ENCODE data around the gene DNAJB8.

DNAJB8 gene

DNA sequence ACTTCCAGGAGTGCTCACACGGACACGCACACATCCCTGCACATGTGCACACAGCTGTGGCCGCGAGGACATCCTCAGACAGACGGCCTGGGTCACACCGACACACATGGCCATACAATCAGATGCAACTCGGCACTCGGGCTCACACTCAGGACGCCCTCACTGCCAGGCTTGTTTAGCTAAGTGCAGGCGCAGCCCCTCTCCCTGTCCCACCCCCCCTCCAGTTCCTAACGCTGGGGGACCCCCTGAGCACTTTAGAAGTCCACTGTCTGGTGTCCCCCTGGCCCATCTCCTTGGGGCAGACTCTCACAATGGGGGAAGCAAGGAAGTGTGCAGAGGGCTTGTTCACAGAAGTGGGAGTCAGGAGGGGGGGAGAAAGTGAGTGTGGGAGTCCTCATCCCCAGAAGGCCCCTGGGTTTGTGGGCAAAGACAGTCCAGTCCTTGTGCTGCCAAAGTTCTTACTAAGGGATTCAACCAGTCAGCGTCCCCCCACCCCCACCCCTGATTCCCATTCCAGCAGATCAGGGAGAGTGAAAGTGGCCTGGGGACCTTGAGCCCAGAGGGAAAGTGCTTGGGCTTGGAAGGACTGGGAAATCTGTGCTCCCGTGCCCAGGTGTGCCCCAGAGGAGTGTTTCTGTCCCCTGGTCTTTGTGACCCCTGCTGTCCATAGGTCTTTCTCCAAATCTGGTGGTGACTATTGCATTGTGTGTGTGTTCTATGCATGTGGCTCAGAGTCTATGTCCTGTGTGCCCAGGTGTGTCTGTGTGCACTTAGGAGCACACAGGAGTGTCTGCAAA lies 27.1 kb upstream of the DNAJB8 start:
- no peak for DNase-seq (ENCODE audit: low read depth in 3 of 3)

DNA sequence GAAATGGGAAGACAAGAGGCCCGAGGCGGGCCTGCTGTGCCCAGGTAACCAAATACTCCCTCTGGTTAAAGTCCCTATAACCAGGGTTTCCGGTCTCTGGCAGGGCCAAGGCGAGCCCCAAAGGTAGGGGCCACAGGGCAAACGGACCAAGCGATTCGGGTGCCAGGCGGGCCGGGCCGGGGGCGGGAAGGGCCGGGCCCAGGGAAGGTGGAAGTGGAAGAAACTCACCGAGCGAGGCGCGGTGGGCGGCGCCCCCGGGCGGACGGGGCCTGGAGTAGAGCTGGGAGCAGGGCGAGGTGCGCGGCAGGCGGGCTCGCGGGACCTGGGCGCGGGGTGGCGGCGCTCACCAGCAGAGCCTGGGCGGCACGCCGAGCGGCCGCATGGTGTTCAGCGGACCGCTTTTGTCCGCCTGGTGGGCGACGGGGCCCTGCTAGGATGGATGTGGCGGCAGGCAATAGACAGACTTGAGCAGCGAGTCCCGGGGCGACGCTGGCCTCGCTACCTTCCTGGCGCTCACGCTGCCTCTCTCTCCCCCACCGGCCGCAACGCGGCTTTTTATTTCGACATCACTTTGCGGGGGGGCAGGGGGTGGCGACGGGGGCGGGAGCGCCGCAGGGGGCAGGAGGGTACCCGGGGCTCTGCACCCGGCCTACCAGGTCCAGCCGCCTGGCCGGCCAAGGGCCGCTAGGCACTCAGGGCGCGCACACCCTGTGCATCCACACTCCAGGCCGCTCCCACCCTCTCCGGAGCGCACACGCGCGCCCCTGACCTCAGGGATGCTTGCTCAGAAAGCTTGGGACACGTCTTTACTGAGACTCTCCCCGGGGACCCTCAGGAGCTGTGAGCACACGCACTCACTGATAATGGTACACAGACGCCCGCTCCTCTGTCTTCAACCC lies 26.2 kb upstream of the DNAJB8 start, which contains the start of gene GATA2:
GATA2 (minus strand) TSS at position 531 of the 899 bp plus-strand sequence. CDS start 6,170 bp downstream, outside the sequence.
- DNase-seq (ENCODE audit: low read depth in 3 of 3) = no peak

DNA sequence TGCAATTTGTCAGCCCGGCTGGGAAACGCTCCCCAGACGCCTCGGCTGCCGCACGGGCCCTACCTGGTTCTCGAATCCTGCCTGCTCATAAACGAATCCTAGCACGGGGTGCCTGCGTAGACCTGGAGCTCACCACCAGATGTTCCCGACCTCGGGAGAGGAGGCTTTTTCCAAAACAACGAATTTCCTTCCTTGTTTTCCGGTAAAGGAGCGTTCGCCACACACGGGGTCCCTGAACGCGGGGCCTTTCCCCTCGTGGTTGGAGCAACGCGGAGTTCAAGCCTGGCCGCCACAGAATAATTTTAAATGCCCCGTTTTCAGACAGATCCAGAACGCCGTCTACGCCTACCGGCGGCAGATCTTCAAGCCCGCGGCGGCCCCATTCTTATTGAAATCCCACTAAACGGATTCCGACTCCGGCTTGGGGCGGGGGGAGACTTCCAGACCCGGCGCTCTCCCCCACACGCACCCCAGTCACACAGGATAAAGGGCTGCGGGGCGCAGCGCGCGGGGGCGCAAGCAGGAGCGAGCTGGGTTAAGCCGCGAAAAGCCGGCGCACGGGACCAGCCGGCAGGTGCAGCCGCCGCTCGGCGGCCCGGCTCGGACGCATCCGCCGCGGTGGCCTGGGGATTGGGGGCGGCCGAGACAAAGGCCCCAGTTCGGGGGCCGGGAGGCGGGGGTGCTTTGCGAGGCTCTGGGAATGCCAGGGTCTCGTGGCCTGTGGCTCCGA lies 25.4 kb upstream of the DNAJB8 start:
- DNase-seq (ENCODE audit: low read depth in 3 of 3) = no peak

DNA sequence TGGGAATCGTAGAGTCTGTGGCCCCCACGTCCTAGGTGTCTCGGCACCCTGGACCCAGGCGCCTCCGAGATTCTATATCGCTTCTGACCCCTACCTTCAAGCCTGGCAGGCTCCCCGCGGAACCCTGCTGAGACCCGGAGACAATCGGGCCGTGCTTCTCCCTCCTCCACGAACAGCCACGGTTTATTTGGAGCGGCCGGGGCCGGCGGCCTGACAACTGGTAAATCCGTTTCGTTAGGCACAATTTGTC lies 24.9 kb upstream of the DNAJB8 start:
- no peak for DNase-seq (ENCODE audit: low read depth in 3 of 3)

- no peak for DNase-seq (ENCODE audit: low read depth in 3 of 3)
These were observed 24.4 kb upstream of the DNAJB8 start for GRCh38 chr3:128490915-128491690.

- DNase-seq (ENCODE audit: low read depth in 3 of 3) = no peak
These were observed 23.9 kb upstream of the DNAJB8 start for GRCh38 chr3:128490650-128490914.

GRCh38 chr3:128489927-128490649 lies 23.4 kb upstream of the DNAJB8 start:
- no peak for DNase-seq (ENCODE audit: low read depth in 3 of 3)

DNA sequence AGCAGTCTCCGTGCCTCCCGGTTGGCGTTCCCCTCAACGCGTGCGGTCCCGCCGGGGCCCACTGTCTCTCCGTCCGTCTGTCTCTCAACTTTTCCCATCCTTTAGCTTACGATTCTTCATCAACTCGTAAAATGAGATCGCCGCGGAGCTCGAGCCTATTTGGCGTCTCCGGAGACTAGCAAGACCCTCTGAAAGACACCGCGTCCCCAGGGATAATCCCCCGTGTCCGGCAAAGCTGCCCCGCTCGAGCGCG lies 22.9 kb upstream of the DNAJB8 start:
- no peak for DNase-seq (ENCODE audit: low read depth in 3 of 3)

DNA sequence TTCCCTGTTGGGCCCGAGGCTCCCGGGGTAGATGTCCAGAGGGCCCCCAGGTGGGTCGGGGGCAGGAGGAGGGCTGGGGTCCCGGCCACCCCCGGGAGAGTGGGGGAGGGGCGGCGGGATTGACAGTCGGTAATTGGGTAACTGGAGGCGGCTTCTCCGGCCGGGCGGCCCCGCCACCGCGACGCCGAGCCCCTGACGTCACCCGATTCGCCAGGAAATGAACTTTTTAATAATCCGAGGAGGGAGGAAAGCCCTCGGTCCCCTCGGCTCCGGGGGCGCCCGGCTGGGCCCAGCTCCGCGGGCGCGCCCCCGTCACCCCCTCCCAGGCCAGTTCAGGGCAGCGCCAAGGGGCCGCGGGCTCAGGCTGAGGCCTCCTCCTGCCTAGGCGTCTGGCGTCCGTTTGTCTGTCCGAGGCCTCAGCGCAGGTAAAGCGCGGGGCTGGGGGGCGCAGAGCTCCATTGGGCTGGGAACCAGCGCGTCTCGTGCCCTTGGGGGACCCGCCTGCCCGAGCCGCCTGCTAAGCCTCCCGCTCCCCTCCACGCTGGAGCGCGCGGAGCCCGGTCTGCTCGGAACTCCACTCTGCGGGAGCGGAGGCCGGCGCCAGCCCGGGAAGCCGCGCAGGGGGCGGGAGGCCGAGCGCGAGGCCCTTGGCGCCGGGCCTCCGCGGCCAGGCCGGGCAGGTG lies 22.4 kb upstream of the DNAJB8 start:
- no peak for DNase-seq (ENCODE audit: low read depth in 3 of 3)

DNA sequence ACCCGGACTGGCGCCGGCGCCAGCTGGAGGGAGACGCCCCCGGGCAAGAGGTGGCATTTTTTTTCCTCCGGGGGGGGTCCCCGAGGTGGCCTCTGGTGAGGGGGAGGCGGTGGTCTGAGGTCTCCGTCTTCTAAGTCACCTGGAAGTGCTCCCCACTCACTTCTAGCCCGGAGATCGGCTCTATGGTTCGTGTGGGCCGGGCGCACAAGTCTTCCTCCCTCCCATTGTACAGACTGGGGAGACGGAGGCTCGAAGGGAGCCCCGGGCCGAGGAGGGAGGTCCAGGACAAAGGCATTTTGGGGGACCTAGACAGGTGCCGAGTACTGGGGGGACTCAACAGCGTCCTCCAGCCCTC lies 21.9 kb upstream of the DNAJB8 start:
- DNase-seq (ENCODE audit: low read depth in 3 of 3) = no peak

DNA sequence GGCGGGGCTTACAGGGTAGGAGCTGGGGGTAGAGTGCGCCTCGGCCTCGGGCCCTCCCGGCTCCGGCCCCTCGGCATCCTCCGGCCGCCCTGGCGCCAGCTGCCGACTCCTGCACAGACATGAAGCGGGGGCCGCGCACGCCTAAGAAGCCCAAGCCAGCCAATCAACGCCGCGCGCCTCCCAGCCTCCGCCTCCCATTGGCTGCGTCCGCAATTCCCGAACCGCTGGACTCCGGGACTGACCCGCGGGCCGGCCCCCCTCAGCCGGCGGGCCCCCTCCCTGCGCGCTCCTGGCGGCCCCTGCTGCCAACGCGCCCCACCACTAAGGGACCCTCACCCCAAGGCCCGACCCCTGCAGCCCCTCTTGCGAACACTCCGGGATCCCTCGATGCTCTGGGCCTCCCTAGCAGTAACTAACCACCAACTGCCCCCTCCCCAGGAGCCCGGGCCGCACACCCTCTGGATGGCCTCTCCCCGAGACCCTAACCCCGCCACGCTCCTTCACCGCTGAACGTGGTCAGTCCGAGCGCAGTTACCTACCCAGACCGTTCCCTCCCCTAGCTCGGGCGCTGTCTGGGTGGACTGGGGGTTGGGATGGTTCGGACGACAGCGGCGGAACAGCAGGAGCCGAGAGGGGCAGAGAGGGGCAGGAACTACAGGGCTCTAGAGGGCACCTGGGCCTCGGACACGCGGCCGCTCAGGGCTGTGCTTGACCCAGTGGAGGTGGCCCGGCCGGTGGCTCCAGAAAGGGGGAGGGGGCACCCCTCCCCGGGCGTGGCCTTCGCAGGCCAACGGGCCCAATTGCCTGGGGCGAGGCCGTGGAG lies 21.3 kb upstream of the DNAJB8 start:
- DNase-seq (ENCODE audit: low read depth in 3 of 3) = no peak

DNA sequence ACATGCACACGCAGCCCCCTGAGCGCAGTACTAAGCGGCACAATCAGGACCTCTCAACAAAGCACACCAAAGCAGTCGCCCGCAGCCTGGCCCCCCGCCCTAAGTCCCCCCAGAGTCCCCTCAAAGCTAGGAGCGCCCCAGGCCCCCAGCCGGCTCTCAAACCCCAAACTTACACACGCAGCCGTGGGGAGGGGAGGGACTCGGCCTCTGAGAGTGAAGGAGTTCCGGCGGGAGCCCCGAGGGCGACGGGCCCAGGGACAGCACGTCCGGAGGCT lies 20.8 kb upstream of the DNAJB8 start:
- no peak for DNase-seq (ENCODE audit: low read depth in 3 of 3)

DNA sequence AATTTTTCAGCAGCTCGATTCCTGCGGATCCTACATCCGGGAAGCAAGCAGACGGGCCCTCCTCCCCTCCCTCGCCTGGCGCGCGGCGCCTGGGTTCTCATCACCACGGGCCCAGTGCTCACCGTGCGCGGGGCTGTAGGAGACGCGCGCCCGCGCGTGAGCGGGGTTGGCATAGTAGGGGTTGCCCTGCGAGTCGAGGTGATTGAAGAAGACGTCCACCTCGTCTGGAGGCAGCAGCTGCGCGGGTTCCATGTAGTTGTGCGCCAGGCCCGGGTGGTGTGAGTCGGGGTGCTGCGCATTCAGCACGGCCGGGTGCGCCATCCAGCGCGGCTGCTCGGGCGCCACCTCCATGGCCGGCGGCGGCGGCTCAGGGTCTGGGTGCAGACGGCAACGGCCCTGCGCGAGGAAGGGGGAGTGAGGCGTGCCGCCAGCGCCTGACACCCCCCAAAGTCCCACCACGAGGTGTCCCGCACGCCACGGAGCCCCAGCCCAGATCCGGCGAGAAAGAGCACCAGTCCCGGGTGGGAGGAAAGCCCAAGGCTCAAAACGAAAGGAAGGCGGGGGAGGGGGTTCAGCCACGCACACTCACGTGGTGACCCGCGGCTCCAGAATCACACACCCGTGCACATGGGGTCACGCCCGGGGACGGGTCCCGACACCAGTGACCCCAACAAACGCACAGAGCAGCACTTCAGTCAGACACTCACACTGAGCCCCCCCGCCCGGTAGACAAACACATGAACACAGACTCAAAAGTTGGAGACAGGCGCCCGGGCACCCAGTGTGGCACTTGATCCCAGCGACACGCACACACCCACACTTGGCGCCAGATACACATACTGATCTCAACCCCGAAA lies 20.2 kb upstream of the DNAJB8 start:
- no peak for DNase-seq (ENCODE audit: low read depth in 3 of 3)

DNA sequence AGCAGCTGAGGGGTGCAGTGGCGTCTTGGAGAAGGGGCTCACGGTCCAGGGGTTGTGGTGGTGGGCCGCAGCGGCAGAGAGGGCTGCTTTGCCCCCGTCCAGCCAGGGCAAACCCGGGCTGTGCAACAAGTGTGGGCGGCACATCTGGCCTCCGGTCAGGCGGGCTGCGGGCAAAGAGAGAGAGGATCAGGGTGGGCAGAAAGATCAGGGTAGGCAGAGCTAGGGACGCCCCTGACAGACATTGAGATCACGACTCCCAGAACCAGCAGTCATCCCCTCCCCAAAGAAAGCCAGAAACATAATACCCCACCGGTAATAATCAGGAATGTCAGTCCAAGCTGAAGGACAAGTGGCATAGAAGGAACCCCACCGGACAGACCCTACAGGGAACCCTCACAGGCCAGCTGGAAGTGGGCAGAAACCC lies 19.5 kb upstream of the DNAJB8 start:
- DNase-seq (ENCODE audit: low read depth in 3 of 3) = no peak

DNA sequence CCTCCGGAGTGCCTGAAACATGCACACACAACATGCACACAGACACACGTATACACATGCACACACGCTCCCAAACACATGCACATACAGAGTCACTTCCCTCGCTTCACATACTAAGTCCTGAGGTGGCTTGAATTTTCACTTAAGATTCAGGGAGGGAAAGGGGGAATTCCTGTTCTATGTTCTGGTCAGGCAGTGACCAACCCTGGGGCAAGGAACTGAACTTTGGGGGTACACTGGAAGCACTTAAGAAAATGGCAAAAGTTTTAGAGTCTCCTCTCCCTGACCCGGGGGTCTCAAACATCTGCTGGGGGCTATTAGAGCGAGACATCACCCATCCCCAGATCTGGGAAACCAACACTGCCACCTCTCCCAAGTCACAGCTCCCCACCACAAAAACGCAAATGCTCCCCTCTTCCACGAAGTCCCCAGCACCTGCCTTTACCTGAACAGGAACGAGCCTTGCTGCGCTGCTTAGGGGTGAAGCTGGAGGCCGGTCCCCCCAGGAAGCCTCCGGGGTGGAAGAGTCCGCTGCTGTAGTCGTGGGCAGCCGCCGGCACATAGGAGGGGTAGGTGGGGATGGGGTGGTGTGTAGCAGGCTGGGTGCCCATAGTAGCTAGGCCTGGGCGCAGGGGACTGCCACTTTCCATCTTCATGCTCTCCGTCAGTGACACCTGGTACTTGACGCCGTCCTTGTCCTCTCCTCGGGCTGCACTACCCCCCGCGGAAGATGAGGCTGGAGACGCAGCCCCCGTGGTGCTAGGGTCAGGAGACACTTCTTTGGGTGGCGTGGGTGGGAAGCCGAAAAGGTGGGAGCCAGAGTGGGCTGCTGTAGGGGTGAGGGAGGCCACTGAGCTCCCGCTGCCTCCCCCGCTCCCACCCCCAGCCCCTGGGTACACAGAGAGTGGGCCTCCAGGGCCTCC lies 18.9 kb upstream of the DNAJB8 start:
- DNase-seq (ENCODE audit: low read depth in 3 of 3) = no peak

DNA sequence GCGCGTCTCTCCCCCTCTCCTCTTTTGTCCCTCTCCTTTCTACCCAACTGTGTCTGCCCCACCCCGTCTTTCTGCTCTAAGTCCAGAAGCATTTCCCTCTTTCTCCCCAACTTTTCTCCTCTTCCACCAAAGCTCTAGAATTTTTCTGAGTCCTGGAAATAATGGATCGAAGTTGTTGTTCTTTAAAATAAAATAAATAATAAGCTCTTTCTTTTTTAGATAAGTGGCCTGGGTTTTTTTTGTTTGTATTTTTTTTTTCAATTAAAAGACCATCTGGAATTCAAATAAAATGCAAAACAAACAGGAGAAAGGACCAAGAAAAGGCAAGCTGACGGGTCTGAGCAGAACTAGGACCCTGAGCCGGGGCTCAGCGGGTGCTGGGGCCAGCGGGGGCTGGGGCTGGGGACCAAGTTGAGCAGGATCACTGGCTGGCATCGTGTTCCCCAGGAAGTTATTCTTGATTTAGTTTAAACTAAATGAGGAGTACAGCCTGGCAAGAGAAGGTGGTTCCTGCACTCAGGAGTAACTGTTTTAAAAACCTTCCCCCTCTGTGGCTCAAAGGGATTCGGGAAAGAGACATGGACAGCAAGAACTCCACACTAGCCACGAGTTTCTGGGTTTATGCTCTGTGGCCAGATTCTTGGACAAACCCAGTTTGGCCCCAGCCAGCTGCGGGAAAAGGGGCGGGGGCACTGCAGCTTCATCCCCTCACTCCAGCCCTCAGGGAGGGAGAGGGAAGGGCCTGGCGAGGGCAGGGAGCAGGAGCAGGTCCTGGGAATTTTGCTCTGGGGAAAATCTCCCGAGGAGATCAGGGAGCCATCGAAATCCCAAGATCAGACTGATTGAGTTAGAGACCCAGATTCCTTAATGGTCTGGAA lies 18.0 kb upstream of the DNAJB8 start:
- no peak for DNase-seq (ENCODE audit: low read depth in 3 of 3)

- DNase-seq (ENCODE audit: low read depth in 3 of 3) = no peak
These were observed 17.1 kb upstream of the DNAJB8 start for GRCh38 chr3:128483657-128484403.

All from stimulated activated CD4-positive, alpha-beta T cell treated with anti-CD3 and anti-CD28 coated beads, TNF-alpha, amount 100 ng/mL, for 48 hours (primary cell).